Stimulated activated CD8-positive, alpha-beta memory T cell treated with anti-CD3 and anti-CD28 coated beads, Interleukin-7, amount 100 ng/mL, for 1 hour (primary cell): ENCODE data around the gene CYP11A1.
A peak's percentile ranks its signal among the peaks of the same experiment; 100 is the strongest.

Source experiments
- DNase-seq, 2 donors: peaks; one replicate each; pipeline ENCODE4 v3.0.0-alpha.2; 2020; ENCODE audit warnings: low read depth in 2 of 2

Gene CYP11A1

DNA sequence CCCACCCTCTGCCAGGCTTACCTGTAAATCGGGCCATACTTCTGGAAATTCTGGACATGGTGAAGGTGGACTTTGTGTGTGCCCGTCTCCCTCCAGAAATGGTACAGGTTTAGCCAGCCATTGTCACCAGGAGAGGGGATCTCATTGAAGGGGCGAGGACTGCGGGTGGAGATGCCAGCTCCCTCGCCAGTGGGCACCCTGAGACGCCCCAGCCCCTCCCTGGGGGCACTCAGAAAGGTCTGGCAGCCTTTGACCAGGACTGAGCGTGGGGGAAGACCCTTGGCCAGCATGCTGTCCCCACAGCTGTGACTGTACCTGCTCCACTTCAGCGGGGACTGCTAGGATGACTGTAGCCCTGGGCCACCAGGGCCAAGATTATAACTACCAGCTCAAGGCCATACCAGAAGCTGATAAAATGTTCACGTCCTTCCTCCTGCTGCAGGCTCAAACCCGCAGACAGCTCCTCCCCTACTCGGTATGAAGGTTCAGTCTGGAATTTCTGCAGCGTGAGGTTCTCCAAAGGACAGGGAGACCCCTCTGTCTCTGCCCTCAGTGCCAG lies at the start of gene CYP11A1:
TSS of gene CYP11A1 (minus strand) at position 351 of the 559 bp plus-strand sequence. CDS start at position 290, 61 bp downstream.
- DNase-seq, result no peak

DNA sequence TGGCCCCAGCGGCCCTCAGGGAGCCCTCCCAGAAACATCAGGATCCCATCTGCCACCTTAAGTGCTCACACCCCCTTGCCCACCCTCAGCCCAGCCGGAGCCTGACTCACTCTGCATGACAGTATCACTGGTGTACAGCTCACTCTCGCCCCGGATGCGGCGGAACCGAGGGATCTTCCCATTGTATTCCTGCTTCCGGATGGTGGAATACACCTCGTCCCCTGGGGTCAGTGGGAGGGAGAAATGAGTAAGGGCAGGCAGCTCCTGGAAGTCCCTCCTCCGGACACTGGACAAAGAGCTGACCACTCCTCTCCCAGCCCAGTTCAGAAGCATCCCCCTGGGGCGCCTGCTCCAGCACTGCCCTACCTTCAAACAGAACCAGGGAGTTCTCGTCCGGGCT lies 49.8 kb upstream of the CYP11A1 start:
- DNase-seq, result no peak

DNA sequence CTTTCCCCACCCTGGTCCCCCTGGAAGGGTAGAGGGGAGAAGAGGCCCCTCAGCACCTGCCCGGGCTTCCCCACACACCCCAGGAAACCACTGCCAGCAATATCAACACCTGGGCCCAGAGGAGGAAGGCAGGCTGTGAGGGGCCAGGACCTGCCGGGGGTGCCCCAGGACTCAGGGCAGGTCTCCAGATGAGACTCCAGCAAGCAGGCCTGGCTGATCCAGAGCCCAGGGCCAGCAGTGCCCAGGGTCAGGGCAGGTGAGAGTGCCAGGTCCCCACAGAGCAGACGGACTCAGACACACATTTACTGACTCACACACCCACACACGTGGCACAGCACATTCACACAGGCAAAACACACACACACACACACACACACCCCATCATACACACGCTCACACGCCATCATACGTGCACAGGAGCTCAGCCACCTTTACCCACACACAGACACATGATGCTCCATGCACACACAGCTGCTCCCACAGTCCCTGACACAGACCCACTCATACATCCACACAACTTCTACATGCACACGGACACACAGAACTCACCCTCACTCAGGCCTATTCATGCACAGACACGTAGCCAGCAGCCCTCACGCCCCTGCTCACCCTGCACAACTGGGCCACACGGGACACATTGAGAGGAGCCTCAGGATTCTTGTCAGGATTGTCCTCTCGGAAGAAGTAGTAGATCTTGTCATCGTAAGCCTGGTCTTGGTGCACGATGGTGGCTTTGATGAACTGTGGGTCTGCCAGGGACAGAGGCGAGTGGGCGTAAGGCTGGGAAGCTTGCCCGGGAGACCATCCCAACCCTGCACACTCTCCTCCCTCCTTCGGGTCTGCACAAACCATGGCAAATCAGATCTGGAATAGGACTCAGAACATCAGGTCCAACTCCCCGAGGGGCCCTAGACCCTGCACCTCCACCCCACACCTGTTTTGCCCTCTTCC lies 48.8 kb upstream of the CYP11A1 start:
- no peak for DNase-seq

DNA sequence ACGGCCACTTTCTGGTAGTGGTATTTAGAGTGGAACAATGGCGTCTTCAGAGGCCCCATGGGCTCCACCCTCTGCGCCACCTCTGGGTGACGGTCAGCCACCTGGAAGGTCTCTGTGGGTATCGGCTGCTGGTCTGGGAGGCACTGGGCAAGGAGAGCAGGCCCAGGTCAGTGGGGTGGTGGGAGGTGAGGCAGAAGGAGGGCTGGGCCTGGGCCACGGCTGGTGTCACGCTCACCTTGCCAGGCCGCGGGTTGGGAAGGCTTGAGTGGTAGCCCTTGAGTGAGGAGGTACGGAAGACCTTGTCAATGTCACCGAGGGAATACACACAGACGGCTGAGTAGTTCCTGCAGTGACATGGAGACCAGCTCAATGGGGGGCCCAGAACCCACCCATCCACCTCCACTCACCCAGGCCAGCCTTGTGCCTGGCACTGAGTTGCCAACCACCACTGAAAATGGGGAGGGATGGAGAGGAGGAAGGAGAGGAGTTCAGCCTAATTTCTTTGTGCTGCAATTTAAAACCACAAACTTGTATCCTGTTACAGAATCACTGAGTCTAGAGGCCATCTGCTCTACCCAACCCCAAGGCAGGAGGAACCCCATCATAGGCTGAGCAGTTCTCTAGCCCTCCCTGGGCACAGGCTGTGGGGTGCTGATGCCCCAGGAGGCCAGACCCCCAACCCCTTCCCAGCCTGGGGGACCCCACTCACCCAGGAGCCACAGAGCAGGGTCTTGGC lies 47.3 kb upstream of the CYP11A1 start:
- no peak for DNase-seq

DNA sequence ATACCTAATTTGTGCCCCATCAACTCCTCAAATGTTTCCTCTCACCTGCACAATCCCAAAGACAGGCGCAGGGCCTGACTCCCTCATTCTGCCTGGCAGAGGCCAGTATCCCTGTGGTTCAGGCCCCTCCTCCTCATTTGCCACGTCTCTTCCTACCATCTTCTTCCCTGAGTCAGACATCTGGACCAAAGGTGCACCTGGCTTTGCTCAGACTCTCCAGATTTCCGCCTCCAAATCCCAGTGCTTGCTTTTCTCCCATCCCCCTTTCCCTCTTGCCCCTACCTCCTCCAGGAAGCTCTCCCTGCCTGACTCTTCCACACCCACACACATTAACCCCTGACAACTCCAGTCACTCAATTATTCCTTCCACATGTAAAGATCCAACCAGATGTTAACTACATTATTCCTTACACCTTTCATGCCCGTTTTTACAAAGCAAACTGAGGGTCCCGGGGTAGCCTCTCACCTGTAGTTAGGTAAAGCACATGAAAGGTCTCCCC lies 46.7 kb upstream of the CYP11A1 start:
- DNase-seq, result no peak

DNA sequence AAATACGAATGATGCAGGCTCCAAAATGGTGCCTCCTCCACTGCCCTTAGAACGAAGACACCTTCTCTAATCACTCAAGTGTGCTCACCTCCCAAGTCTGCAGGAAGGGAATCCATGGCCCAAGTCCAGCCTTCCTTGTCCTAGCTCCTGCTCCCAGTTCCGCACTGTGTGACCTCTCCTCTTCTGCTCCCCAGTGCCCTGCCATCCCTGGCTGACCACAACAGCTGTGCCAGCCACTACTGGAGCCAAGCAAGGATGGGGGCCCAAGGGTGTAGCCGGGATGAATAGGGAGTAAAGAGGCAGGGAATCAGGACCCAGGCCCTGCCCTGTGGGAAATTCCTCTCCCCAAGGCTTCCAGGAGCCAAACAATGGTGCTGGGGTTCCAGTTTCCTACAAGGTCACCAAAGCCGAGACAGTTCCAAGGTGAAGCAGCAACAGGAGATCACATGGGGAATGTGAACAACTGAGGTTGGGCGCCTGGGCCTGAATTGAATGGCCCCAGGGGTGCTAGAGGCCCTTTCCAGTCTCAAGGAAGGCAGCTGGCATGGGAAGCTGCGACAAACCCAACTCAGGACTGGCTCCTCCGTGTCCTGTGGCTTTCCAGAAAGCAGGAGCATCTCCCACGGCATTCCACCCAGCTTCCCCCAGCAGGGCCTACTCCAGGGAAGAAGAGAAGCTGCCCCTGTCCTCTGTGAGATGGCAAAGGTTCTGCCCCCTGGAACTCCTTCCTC lies 46.1 kb upstream of the CYP11A1 start:
- no peak for DNase-seq

DNA sequence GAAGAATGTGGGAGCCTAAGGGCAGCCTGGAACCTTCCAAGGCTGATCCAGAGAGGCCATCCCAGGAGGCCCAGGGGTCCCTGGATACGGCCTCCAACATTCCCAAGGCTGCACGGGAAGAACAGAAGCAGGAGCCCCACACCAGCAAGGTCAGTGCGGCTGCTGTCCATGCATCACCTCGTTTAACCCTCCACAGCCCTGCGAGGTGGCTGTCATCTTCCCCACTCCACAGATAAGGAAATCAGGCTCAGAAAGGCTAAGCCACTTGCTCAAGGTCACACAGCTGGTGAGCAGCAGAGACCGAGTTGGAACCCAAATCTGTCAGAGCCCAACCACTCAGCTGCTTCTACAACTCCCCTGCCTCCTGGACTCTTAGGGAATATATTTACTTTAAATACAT lies 44.7 kb upstream of the CYP11A1 start:
- DNase-seq, result no peak

DNA sequence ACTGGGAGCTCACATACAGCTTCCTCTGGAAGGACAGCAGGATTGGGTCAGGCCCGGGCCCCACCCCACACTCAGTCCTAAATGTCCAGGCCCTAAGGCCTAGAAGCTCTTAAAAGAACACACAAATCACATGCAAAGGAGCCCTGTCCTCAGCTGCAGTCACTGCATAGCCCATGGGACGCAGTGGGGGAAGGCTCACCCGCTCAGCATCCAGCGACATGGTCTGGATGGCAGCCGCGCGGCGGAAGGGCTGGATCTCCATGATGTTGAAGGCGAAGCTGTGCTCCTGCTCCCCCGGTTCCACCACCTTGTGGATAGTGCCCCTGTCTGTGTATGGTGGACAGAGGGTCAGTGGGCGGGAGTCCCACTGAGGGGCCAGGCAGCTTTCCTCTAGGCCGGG lies 44.2 kb upstream of the CYP11A1 start:
- DNase-seq, result no peak

DNA sequence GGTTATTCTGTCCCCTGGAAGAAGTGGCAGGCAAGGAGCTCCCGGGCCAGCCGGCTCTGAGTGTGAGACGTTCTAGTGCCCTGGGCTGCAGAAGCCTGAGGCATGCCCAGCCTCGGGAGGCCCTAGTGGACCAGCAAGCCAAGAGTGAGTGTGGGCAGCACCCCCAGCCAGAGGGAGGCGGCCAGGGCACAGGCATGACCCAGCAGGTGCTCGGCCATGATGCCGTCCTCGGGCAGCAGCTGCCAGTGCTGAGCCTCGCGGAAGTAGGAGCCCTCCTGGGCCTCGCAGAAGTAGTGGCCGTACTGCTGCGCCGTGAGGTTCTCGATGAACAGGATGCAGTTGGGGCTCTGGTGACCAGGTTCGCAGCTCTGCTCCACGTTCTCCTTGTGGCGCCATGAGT lies 43.1 kb upstream of the CYP11A1 start:
- DNase-seq, result no peak

DNA sequence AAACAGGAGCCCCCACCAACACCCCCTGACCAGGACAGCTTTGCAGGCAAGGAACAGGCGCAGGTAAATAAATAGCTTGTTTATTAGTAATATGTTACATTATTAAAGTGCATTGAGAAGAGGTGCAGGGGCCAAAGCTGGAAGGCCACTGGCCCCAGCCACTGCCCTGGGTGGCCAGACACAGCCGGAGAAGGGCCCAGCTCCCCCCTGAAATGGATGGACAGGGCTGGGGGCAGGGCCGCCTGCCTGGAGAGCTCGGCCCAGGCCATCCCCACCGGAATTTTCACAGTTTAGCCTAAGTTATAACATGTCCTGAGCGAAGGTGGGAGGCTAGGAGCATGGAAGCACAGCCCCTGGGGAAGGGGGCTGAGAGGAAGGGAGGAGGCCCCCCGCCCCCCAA lies 41.8 kb upstream of the CYP11A1 start:
- no peak for DNase-seq

DNA sequence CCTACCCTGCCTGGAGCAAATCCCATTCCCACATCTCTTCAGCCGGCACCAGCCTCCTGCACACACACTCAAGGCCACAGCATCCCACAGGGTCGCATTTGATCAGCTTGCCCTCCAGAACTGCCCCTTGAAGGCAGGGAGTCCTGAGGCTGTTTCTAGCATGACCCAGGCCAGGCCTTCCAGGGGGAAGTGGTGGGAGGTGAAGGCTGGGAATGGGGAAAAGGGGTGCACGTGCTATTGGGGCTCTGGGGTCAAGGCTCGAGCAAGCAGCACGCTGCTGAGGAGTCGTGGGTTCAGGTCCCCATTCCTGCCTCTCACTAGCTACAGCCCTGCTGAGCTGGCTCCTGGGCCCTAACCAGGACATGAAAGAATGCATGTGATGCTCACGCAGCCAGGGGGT lies 41.4 kb upstream of the CYP11A1 start:
- no peak for DNase-seq

DNA sequence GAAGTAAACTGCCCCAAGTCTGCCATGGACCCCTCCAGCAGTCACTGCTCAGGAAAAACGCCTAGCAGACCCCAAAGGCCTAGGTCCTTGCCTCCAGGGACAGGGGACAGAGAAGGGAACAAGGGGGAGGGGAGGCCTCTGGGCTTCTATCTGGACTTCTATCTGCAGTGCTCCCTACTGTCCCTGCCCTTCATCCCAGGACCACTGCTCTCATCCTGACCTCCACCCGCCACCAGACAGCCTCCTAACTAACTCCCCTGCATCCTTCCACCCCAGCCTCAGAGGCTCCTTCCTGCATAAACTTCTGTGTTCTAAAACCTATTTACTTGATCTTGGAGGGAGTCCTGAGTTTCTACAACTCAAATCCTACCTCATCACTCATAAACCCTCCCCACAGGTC lies 40.9 kb upstream of the CYP11A1 start:
- no peak for DNase-seq

DNA sequence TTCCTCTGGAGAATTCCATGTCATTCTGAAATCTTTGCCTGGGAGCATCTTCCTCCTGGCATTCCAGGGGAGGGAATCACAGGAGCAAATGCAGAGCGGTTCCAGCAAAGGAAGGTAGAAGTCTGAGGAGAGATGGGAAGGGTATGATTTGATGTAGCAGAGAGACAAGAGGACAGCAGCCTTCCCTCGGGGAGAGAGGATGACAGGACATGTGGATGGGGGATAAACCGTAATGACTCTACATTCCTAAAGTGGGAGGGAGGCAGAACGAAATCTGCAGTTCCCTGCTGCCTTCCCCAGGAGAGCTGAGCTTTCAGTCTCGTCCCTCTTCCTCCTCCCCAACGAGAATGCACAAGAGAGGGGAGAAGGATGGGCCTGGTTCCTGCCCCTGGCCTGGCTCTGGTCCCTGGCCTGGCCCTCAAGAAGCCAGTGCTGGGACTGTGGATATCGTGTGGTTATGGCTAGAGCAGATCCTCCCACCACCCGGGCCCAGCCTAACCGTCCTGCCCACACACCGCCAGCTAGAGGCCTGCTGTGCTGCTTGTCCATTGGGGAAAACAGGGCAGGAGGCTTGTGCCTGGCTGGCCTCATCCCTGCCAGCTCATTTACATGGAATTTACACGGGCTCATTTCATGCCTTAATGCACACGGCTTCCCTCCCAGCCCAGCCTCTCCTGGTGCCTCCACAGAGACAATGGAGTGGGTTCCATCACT lies 39.7 kb upstream of the CYP11A1 start:
- DNase-seq, result no peak

DNA sequence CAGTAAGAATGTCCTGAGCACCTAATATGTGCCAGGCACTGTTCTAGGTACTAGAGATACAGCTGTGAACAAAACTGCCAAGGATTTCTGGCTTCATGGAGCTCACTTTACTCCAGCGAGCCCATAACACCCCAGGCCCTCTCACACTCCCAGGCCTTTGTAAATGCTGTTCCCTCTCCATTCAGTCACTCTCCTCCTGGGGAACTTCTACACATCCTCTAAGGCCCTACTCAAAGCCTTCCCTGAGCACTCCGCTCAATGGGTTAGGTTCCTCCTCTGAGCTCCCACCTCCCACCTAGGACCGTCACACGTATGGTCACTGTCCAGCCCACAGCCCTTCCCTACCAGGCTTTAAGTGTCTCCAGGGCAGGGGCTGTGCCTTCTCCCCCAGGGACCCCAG lies 39.1 kb upstream of the CYP11A1 start:
- DNase-seq, result no peak

DNA sequence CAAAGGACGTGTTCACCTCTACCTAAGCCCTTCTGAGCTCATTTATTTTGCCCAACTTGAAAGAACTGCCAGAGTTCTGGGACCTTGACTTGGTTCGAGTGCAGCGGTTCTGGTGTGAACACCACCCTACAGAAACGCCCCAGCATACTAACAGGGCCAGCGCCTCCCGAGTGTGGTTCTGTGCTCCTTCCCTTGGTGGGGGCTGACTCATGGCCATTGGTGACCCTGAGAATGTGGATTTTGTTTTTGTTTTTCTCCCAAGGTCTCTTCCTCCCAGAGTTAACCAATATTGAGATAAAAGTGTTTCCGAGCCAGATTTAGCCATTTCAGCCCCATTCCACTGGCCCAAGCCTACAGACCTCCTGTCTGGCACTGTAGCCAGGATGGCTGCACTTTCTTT lies 38.4 kb upstream of the CYP11A1 start:
- DNase-seq, result no peak

DNA sequence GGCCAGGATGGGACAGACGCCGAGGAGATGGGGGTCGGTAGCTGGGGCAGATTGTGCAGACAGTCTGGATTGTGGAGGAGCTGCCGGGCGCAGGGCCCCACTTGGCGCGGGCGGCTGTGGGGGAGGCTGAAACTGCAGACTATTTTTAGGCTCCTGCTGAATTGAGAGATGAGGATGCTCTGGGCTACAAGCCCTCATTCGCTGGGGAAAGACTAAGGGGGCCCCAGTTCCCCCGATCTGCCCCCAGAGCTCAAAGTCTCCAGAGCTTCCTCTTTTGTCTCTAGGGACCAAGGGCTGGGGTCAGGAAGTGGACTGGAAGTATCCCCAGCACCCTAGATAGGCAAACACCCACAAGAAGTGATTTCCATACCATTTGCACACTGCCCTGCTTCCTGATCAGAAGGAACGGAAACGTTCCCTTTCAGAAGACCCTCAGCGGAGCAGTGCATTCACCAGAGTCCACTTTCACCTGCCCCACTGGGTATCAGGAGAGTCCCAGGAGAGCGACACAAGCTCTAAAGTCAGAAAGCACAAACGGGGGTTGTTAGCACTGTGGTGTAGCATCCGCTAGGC lies 36.6 kb upstream of the CYP11A1 start:
- DNase-seq, result no peak

DNA sequence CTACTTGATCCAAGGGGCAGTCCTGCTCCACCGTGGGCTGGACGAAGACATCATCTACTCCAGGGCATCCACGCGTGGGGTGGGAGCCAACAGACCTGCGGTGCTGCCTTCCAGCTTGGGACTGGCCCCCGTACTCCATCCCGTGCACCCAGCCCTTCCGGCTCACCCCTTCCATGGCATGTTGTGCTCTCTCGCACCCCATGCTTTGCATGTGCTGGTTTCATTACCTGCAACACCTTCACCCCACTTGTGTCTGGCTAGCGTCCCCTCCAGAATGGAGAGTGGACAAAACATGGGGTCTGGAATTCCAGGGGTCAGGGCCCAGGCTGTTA lies 36.1 kb upstream of the CYP11A1 start:
- no peak for DNase-seq

DNA sequence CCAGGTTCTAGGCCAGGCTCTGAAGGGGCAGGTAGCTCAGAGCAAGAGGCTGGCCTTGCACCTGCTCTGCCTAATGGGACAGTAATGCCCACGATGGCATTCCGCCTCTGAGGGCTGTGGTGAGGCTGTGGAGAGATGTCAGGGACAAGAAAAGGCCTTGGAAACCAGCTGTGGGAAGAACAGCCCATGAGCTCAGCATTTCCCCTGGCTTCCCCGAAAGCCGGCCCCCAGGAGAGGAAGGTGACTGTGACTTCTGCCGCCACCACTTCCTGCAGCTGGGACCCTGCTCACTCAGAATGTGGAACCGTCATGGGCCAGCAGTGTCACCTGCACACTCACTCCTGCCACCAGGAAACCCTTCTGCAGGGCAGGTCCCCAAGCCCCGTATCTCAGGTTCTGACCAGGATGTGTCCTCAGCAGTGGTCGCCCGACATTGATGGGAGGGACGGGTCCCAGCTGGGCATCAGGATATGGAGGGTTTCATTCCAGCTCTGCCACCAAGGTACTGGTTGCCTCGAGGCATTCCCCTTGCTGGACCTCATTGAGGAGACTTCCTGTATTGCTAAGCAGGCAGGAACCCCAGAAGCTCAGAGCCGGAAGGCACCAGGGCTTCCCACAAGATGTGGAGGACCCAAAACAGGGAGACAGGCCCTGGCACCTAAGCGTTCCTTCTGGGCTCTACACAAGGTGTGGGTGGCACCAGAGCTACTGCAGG lies 35.6 kb upstream of the CYP11A1 start:
- DNase-seq, result peak; percentile 49 to 52

DNA sequence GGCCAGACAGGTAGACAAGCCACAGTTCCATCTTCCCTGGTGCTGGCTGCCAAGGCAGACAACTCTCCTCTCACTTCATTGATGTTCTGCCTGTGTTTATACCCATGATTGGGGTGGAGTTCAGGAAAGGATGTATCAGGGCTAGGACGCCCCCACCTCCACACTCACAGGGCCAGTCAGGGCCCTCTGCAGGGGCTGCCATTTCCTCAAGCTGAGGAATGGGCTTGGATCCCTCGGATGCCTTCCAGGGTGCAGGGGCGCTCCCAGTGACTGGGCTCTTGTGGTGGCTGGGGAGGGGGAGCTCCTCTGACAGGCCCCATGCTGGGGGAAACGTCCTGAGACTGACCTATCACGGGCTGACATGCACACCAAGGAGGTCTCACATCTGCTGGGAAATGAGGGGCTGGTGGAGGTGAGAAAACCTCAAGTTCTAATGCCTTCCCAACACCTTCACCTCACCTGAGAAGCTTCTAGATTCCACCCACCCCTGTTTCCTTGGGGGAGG lies 34.9 kb upstream of the CYP11A1 start:
- DNase-seq, result no peak
